HCEC 1CT (cell line): Measurements from ENCODE around the gene LRP1B.
"Not testable (repeated sequence)": the region's sequence is repeated elsewhere in the genome, so short reads cannot be mapped to it uniquely, and the experiment has no call there.

Experiments used
- DNase-seq: peaks from one replicate; pipeline ENCODE4 v3.0.0-alpha.2; 2017

The LRP1B gene

DNA sequence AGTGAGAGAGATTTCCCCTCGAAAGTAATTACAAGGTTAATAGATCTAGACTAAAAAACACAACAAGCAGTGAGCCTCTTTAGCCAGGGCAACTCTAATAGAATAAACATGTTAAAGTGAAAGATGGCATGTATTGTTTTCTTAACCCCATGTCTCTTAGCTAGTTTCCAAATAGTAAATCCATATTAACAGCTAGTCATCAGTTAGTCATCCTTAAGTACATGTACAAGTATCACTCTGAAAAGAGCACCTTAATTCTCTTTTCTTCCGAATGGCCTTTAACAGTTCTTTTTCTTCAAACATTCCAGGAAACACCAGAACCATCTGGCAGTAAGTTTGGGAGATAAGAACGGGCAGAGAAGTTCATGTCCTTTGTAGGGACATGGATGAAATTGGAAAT is 1480.0 kb downstream of the LRP1B start:
- peak; percentile 74 for DNase-seq

DNA sequence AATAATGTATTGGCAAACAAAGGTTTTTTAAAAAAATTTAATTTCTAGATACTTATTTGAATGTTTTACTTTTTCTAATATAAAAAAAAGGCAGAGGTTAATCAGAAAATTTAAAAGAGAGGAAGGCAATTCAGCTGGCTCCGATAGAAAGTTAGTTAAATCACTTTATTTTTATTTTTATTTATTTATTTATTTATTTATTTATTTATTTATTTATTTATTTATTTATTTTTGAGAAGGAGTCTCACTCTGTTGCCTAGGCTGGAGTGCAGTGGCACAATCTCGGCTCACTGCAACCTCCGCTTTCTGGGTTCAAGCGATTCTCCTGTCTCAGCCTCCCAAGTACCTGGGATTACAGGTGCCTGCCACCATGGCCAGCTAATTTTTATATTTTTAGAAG is 1480.7 kb downstream of the LRP1B start:
- not testable (repeated sequence) for DNase-seq

DNA sequence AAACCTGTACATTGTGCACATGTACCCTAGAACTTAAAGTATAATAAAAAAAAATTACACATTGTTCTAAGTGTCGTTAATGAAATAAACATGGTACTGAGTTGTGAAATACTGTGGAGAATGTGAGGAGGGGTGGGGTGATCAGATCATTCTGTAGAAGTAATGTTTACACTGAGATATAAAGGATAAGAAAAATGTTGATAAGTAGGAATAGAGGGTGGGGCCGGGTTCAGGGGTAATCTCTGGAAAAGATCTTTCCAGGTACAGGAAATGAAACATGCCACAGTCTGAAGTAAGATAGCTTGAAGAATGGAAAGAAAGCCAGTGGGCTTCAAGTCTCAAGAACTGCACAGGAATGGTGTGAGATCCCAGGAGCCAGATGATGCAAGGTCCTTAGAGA is 1482.4 kb downstream of the LRP1B start:
- DNase-seq, result no peak

DNA sequence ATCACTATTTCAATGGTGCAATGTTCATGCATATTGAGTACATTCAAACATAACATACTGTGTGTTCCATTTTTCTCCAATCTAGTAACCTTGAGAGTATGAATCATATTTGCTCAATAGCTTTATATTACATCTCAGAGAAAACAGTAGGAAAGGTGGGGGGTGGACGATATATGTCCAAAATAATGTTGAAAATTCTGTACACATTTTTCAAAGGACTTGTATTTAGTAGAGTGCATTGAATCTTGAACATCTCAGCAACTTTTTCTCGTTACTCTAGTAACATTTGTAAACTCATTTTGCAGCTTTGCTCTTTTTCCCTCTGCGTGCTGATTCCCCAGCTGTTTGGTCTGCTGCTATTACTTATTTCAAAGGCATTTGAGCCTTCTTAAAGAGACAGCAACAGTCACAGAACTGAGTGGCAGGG is 1487.0 kb downstream of the LRP1B start:
- peak; percentile 70 for DNase-seq

DNA sequence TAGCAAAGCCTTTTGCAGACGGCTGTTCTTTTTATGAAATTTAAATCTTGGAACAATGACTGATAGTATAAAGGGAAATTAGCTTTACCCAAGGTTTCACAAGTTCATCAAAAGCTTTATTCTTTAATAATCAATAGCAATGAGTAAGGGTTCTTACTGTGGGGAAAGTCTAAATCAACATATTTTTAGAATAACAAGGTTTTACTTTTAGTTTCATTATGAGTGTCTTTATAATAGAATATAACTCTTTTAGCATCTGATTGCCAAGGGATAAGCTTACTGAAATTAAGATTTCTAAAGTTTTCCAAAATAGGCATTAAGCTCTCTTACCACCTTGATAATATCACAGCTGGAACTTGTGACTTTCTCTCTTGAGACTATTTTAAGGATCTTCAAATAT is 1489.7 kb downstream of the LRP1B start:
- no peak for DNase-seq

DNA sequence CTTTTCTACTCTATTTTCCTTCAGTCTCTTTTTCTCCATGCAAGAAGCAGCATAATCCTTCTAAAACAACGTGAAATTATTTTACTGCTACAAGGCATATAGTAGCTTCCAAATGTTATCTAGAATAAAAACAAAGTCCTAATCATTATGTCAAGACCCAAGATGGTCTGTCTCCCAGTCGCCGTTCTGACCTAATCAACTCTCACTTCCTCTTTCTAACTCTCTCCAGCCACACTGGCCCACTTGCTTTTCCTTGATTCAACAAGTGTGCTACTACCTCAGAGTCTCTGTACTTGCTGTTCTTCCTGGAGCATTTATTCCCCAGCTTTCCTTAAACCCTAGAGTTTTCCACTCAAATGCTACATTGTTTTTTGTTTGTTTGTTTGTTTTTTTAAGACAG is 1491.2 kb downstream of the LRP1B start:
- DNase-seq, result no peak

DNA sequence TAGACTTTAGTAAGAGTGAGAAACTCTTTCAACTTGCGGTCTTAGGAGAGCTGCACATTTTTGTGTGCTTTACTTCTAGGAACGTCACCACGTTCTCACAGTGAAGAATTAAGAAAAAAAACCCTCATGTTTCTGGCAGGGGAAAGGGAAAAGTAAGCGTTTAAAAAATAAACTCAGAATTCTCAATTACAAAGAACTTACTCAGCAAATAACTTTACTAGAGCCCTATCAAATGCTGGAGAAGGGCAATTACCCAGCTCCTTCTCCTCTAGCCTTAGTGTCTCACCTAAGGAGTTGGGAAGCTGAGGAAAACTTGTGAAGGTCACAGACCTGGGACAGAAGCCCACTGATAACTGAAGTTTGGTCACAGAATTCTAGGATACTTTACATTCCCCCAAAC is 1500.3 kb downstream of the LRP1B start:
- DNase-seq, result no peak

DNA sequence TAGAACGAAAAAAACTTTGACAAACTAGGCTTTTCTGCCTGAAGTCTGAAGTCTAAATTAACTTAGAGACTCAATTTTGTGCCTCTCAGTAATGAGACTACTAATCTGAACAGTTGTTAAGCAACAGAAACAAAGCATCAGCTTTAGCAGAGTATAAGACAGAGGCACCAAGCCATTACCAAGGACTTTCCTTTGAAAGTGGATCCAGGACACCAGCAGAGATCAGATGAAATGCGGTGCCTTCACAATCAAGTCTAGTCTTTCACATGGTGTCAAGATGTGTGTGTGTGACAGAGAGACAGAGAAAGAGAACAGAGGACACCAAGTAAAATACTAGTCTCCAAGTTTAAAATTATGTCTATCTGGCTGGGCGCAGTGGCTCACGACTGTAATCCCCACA is 1502.9 kb downstream of the LRP1B start:
- no peak for DNase-seq

DNA sequence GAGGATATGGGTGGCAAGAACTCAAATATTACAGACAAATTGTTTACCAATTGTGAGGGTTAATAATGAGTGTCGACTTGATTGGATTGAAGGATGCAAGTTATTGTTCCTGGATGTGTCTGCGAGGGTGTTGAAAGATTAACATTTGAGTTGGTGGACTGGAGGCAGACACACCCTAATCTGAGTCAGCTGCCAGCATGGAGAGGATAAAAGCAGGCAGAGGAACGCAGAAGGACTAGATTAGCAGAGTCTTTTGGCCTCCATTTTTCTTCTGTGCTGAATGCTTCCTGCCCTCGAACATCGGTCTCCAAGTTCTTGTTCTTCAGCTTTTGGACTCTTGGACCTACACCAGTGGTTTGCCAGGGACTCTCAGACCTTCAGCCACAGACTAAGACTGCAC is 1503.7 kb downstream of the LRP1B start:
- DNase-seq, result no peak

DNA sequence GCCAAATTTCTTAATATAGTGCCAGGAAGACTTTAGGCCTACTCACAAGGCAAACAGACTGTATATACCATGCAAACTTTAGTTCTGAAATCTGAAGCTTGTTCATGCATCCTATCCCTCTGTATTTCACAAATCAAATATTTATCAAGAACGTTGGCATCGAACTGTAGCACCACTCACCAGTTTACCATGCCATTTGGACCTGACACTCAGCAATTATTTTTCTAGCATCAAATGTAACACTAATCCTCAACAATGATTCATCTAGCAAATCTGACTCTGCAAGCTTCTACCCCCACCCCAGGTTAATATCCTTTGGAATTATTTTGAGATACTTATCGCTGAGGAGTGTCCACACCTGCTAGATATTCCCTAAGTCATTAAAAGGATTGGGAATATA is 1506.6 kb downstream of the LRP1B start:
- no peak for DNase-seq

DNA sequence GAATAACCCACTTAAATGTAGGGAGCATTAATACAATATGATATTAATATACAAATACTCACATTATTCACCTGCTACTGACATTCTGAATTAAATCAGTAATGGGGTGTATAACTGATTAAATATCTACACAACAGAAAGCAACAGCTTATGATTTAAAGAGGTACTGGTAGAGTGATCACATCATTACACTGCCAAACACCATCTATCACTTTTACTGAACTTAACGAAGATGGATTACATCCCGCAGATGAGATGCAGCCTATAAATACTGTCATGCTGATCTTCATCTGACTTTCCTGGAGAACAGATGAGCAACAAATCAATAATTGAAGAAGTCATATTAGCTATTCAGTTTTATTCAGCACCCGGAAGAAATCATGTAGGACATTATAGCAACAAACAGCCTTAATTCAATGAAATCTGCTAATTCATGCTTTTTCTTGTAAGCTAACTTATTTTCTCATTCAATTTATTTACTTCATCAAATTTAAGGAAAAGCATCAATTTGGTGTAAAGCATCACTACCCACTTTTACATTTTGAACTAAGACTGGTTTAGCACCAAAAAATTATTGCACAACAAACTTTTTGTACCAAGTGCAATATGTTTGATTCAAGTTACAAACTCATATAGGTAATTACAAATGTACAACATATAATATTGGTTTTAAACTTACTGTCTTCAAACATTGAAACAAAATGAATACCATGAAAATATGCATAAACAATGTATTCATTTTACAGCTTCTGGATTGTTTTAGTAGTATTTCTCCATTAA is 1509.0 kb downstream of the LRP1B start:
- DNase-seq, result no peak

DNA sequence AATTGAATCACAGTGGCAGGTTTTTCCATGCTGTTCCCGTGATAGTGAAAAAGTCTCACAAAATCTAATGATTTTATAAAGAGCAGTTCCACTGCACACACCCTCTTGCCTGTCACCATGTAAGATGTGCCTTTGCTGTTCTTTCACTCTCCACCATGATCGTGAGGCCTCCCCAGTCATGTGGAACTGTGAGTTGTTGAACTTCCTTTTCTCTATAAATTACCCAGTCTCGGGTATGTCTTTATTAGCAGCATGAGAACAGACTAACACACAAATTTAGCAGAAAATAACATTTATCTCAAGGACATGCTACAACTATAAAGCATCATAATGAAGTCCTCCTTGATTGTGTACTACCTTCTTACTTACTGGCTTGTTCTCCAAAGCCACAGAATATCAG is 1526.0 kb downstream of the LRP1B start:
- DNase-seq, result no peak

DNA sequence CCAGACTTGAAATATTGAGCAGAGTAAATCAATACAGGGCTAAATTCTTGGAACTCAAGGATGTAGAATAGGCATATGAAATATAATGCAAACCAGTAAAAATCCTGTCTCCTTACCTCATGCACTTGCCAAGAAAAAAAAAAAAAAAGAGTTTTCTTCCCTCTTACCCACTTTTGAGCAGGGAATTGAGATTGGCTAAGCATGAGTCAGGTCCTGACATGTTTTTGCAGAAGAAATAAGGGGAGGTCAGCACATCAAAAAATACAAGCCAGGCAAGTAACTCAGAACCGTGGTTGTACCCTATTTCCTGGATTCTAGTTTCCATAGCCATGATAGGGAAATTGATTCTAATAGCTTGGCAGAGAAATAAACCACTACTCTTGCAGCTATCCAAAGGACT is 1526.7 kb downstream of the LRP1B start:
- peak; percentile 24 for DNase-seq

DNA sequence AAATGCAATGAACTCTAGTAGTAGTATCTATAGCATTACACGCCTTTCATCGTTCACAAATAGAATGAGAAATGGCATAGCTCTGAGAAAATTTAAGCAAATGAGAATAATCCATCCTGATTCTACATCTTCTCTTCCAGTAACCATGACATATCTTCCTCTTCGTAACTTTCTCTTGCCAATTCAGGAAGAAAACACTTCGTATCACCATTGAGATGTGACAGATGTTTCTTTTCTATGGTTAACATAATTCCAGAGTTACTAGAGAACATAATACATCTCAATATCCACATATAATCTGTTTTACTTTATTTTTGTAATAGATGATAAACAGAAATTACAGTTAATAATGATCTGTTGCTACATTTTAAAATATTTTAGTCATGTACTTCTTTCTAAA is 1527.4 kb downstream of the LRP1B start:
- no peak for DNase-seq

DNA sequence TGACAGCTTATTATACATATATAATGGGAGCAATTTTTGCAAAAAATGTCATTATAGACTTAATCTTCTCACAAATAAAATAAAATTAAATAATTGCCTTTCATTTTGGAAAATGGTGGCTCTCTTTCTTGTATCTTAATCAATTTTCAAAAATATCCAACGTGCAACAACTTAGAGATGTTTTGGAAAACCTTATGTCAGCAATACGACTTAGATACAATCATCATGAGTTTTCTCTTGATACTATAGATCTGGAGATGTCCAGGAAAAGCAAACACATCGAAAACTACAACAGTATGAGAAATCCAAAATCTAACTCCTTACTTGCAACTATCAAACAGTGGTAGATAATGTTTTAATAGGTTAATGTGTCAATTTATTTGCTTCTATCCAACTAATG is 1529.0 kb downstream of the LRP1B start:
- DNase-seq, result no peak

DNA sequence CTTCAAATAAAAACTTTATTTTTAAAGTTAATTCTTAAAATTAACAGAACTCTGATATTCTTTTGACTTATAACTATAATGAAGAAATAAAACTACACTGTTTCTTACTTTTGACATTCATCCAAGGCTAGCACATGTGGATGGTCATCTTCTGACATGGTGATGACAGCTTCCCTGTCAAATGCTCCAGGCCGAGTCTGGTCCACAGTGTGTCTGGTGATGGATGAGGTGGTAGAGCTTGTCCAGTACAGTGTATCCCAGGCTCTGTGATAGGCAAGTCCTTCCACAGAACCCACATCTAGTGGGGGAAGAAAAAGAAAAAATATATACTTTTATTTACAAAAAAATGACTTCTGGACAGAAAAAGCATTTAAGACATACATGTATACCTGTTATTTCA is 1529.5 kb downstream of the LRP1B start:
- DNase-seq, result no peak

DNA sequence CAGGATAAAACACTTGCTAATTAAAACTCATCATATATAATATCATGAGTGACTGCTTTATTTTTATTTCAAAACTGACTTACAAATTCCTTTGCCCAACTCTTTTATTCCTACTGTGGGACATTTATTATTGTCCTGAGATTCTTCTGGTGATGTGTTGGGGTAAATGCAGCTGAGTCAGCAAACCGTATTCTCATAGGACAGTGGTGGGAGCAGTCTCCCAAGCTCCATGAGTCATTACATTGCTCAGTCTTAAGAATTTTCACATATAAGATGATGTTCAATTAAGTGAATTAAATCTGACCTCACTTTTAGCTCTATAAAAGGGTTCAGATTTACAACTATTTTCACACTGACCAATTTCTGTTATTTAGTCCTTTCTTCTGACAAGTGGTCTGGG is 1530.7 kb downstream of the LRP1B start:
- DNase-seq, result peak; percentile 81

DNA sequence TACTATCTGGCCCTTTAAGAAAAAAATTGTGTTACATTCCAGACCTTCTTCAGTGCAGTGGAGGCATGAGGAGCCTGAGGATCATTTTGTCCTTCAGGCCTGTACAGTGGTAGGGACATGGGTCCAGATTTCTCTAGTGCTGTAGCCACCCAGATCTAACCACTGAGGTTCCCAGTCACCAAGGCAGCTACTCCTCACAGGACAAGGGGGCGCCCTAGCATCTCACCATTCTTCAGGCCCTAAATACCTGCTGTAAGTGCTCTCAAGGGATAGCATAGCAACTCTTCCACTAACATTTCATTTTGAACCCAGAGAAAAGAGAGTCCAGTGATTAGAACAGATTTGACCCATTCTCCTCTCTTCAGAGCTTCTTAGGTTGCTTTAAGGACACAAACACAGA is 1533.0 kb downstream of the LRP1B start:
- DNase-seq, result no peak

DNA sequence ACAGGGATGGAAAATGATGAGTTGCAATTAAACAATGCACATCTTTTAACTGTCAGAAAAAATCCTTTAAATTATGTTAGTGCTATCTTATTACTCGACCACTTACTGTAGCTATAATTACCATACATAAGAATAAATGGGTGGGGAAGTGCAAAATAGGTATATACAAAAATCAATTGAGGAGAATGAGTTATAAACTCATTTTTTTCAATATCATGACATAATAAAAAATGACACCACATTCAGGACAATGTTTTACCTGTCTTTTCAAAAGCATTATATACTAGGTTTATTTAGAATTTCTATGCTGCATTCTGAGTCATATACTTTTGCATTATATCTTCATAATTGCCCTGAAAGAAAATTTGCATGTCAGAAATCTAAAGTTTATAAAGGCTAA is 1533.6 kb downstream of the LRP1B start:
- DNase-seq, result no peak

DNA sequence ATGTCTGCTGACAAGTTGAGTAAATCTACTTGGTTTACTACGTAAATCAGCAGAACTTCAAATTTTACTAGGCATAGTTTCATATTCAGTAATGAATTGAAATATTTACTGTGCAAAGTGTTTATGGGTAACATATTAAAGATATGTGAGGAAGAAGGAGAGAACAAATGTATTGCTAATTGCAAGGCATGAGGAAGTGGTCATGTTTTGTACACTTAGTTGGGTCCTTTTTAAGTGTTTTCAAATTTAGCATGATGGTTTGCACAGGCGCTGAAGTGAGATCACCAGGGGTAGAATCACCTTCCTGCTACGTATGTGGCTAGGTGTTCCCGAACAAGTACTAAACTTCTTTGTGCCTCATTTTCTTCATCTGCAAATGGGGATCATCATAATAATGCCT is 1534.4 kb downstream of the LRP1B start:
- DNase-seq, result no peak

DNA sequence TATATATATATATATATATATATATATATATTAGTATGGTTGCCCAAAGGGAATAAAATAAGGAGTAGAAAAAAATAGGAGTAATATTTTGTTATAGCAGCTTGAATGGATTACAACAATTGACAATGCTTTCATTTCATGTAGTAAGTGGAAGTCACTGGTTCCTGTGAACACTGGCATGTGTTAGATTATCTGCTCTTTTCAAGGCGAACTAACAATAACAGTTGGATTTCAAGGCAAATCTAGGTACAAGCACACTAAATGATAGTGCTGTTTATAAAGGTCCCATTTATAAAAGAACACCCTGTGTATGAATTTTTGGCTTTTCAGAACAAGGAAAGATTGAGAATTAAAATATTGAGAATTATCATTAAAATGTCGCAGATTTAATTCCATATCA is 1535.7 kb downstream of the LRP1B start:
- DNase-seq, result no peak

DNA sequence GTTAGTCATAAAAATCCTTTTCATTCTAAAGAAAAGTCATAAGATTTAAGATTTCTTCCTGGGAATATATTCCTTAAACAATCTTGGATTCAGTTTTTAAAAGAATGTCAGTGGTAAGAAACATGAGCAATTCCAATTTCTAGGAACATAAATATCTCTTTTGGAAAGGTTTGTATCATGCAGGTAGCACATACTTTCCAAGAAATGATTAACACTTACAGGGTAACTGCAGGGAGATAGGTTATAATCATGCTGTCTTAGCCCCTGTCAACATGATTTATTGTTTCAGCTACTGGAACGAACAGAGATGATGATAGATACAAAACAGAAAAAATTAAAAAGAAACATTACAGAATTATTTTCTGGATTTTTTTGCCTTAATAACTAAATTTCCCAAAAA is 1537.7 kb downstream of the LRP1B start:
- peak; percentile 15 for DNase-seq

DNA sequence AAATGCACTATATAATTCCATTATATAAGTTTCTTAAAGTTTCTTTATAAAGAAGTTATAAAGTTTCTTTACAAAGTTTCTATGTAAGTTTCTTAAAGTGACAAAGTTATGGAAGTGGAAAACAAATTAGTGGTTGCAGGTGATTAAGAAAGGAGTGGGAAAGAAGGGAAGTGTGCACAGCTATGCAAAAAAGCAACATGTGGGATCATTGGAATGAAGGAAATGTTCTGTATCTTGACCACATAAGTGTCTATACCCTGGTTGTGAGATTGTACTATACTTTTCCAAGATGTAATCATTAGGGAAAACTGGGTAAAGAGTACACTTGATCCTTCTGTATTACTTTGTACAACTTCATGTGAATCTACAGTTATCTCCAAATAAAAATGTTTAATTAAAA is 1541.1 kb downstream of the LRP1B start:
- DNase-seq, result peak; percentile 15

DNA sequence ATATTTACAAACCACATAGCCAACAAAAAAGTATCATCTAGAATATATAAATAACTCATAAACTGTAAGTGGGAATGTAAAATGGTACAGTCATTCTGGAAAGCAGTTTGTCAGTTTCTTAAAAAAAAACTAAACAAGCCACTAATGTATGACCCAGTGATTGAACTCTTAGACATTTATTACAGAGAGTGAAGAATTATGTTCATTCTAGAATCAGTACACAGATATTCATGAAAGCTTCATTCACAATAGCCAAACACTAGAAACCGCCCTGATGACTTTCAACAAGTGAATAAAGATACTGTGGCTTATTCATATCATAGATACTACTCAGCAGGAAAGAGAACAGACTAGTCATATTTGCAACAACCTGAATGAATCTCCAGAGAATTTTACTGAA is 1541.5 kb downstream of the LRP1B start:
- DNase-seq, result peak; percentile 67

DNA sequence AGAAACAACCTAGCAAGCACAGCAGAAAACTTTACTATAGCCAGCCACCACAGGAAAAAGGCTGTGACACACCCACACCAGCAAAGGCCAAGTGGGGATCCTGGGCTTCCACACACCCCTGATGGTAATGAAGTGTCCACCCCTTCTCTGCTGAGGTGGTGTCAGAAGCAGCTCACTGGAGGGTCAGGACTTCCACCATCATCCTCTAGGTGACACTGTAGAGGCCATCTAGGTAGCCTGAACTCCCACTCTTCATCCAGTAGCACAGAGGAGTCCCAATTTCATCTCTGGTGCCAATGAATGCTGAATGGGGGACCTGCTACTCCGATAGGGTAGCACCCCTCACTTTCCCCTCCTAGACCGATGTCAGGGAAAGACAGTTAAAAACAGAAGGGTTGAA is 1544.4 kb downstream of the LRP1B start:
- DNase-seq, result peak; percentile 34
